ENCODE results near the gene NRARP.

The NRARP gene

GRCh38 chr9:137323531-137324331, 21.7 kb upstream of the NRARP start:
- no peak for TF ChIP-seq ELF4 (IDR thresholded peaks at IDR 0.05)
- no peak for TF ChIP-seq L3MBTL2 (conservative IDR thresholded peaks at IDR 0.05)
- no peak for TF ChIP-seq BHLHE40 (IDR thresholded peaks at IDR 0.05; ENCODE audit: borderline replicate concordance)
- no peak for TF ChIP-seq NFRKB (IDR thresholded peaks at IDR 0.05)
- no peak for TF ChIP-seq FOXM1 (IDR thresholded peaks at IDR 0.05; ENCODE audit: borderline replicate concordance)
- TF ChIP-seq ZNF384 (IDR thresholded peaks at IDR 0.05) = no peak
- TF ChIP-seq TARDBP (IDR thresholded peaks at IDR 0.05) = no peak
- TF ChIP-seq FOXA1 (IDR thresholded peaks at IDR 0.05) = no peak
- no peak for DNase-seq (ENCODE audit: extremely low spot score)
- POLR2A ChIA-PET = no interaction called here
- CTCF ChIA-PET = interaction anchor here (0.7 kb wide), 1 partner anchor 16 kb away, joined by 3 read pairs; no protein-coding TSS in a partner anchor

- ChIA-PET CTCF (no interaction called here), POLR2A (no interaction called here)
- no peak for TF ChIP-seq NFRKB (IDR thresholded peaks at IDR 0.05)
- TF ChIP-seq PKNOX1 (IDR thresholded peaks at IDR 0.05) = no peak
- no peak for TF ChIP-seq SUZ12 (IDR thresholded peaks at IDR 0.05)
- TF ChIP-seq LEF1 (IDR thresholded peaks at IDR 0.05; ENCODE audit: borderline replicate concordance) = no peak
- no peak for TF ChIP-seq TARDBP (IDR thresholded peaks at IDR 0.05)
- no peak for TF ChIP-seq ZNF384 (IDR thresholded peaks at IDR 0.05)
- no peak for TF ChIP-seq L3MBTL2 (conservative IDR thresholded peaks at IDR 0.05)
- TF ChIP-seq FOXM1 (IDR thresholded peaks at IDR 0.05; ENCODE audit: borderline replicate concordance) = no peak
- TF ChIP-seq SP1 (IDR thresholded peaks at IDR 0.05) = no peak
- no peak for TF ChIP-seq FOXK2 (IDR thresholded peaks at IDR 0.05)
- TF ChIP-seq BHLHE40 (IDR thresholded peaks at IDR 0.05; ENCODE audit: borderline replicate concordance) = no peak
- TF ChIP-seq HDGF (IDR thresholded peaks at IDR 0.05; ENCODE audit: borderline replicate concordance) = no peak
- TF ChIP-seq FOXA1 (IDR thresholded peaks at IDR 0.05) = no peak
- no peak for TF ChIP-seq ELF4 (IDR thresholded peaks at IDR 0.05)
- no peak for TF ChIP-seq ARNT (IDR thresholded peaks at IDR 0.05)
- TF ChIP-seq CTBP1 (IDR thresholded peaks at IDR 0.05; ENCODE audit: borderline replicate concordance) = no peak
- DNase-seq (ENCODE audit: extremely low spot score) = no peak
Observed at GRCh38 chr9:137321726-137322361, 19.8 kb upstream of the NRARP start.

GRCh38 chr9:137320555-137321384, 18.7 kb upstream of the NRARP start:
- TF ChIP-seq ZNF384 (IDR thresholded peaks at IDR 0.05) (no peak), FOXM1 (IDR thresholded peaks at IDR 0.05; ENCODE audit: borderline replicate concordance) (no peak), CTBP1 (IDR thresholded peaks at IDR 0.05; ENCODE audit: borderline replicate concordance) (no peak), TARDBP (IDR thresholded peaks at IDR 0.05) (no peak), BHLHE40 (IDR thresholded peaks at IDR 0.05; ENCODE audit: borderline replicate concordance) (no peak), LEF1 (IDR thresholded peaks at IDR 0.05; ENCODE audit: borderline replicate concordance) (no peak), SP1 (IDR thresholded peaks at IDR 0.05) (no peak), L3MBTL2 (conservative IDR thresholded peaks at IDR 0.05) (no peak), FOXK2 (IDR thresholded peaks at IDR 0.05) (no peak), HDGF (IDR thresholded peaks at IDR 0.05; ENCODE audit: borderline replicate concordance) (no peak), NFRKB (IDR thresholded peaks at IDR 0.05) (no peak)
- CTCF ChIA-PET = interaction anchor here (0.6 to 1.8 kb wide), 2 partner anchors 19 to 170 kb away, joined by 4 to 6 read pairs; partner anchors contain the start of gene NRARP
- no peak for DNase-seq (ENCODE audit: extremely low spot score)
- POLR2A ChIA-PET = no interaction called here

- ChIA-PET CTCF (interaction anchor here (1.8 kb wide), 1 partner anchor 18 kb away, joined by 6 read pairs; the partner anchor contains the start of gene NRARP), POLR2A (interaction anchor here (0.7 kb wide), 1 partner anchor 18 kb away, joined by 3 read pairs; the partner anchor contains the start of gene NRARP)
- DNase-seq (ENCODE audit: extremely low spot score) = no peak
- TF ChIP-seq FOXK2 (IDR thresholded peaks at IDR 0.05) = no peak
- TF ChIP-seq HDGF (IDR thresholded peaks at IDR 0.05; ENCODE audit: borderline replicate concordance) = no peak
- TF ChIP-seq PKNOX1 (IDR thresholded peaks at IDR 0.05) = no peak
- TF ChIP-seq NFRKB (IDR thresholded peaks at IDR 0.05) = no peak
- no peak for TF ChIP-seq SUZ12 (IDR thresholded peaks at IDR 0.05)
- TF ChIP-seq ELF4 (IDR thresholded peaks at IDR 0.05) = no peak
- TF ChIP-seq FOXM1 (IDR thresholded peaks at IDR 0.05; ENCODE audit: borderline replicate concordance) = no peak
- no peak for TF ChIP-seq L3MBTL2 (conservative IDR thresholded peaks at IDR 0.05)
- TF ChIP-seq BHLHE40 (IDR thresholded peaks at IDR 0.05; ENCODE audit: borderline replicate concordance) = no peak
- no peak for TF ChIP-seq TARDBP (IDR thresholded peaks at IDR 0.05)
Observed at GRCh38 chr9:137319739-137320551, 17.9 kb upstream of the NRARP start.

- no peak for DNase-seq (ENCODE audit: extremely low spot score)
- POLR2A ChIA-PET = interaction anchor here (0.7 kb wide), 1 partner anchor 17 kb away, joined by 3 read pairs; the partner anchor contains the start of gene NRARP
- CTCF ChIA-PET = no interaction called here
- no peak for TF ChIP-seq PKNOX1 (IDR thresholded peaks at IDR 0.05)
- TF ChIP-seq ARNT (IDR thresholded peaks at IDR 0.05) = no peak
- no peak for TF ChIP-seq L3MBTL2 (conservative IDR thresholded peaks at IDR 0.05)
- no peak for TF ChIP-seq TARDBP (IDR thresholded peaks at IDR 0.05)
- TF ChIP-seq CTBP1 (IDR thresholded peaks at IDR 0.05; ENCODE audit: borderline replicate concordance) = no peak
- no peak for TF ChIP-seq BHLHE40 (IDR thresholded peaks at IDR 0.05; ENCODE audit: borderline replicate concordance)
- no peak for TF ChIP-seq FOXK2 (IDR thresholded peaks at IDR 0.05)
- no peak for TF ChIP-seq NFRKB (IDR thresholded peaks at IDR 0.05)
- no peak for TF ChIP-seq FOXA1 (IDR thresholded peaks at IDR 0.05)
- no peak for TF ChIP-seq LEF1 (IDR thresholded peaks at IDR 0.05; ENCODE audit: borderline replicate concordance)
- no peak for TF ChIP-seq HDGF (IDR thresholded peaks at IDR 0.05; ENCODE audit: borderline replicate concordance)
- TF ChIP-seq ELF4 (IDR thresholded peaks at IDR 0.05) = no peak
- no peak for TF ChIP-seq ZNF384 (IDR thresholded peaks at IDR 0.05)
- TF ChIP-seq SP1 (IDR thresholded peaks at IDR 0.05) = no peak
- no peak for TF ChIP-seq SUZ12 (IDR thresholded peaks at IDR 0.05)
- TF ChIP-seq FOXM1 (IDR thresholded peaks at IDR 0.05; ENCODE audit: borderline replicate concordance) = no peak
Observed at GRCh38 chr9:137319011-137319738, 17.1 kb upstream of the NRARP start.
